ENCODE measurements around the gene KRTAP29-1. TPM values are rescaled to one million over a fixed set of nuclear protein-coding genes. Genes with fewer than 3 reads are reported as not detected.
"Not testable (repeated sequence)": the region's sequence is repeated elsewhere in the genome, so short reads cannot be mapped to it uniquely, and the experiment has no call there.

KRTAP29-1 gene
- total RNA-seq, 1 donor from 2014 or later = not detected

DNA sequence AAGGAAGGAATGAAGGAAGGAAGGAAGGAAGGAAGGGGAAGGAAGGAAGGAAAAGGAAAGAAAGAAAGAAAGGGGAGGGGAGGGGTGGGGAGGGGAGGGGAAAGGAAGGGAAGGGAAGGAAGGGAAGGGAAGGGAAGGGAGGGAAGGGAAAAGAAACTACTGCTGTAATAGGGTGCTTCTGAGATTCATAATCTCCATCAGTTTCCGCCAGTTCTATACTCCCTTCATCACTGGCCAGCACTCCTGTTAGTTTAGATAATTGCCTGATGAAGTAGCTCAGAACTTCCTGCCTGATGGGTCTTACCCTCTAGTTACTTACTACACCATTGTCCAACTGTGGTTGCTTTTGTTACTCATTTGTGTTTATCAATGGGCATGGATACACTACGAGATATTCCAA is 39.4 kb downstream of the KRTAP29-1 start:
- no peaks in the 10 kb centered on the region for H3K9me3 Mint-ChIP-seq (ENCODE audit: unreplicated experiment)
- no peaks in the 10 kb centered on the region for H3K36me3 Mint-ChIP-seq (ENCODE audit: low read depth, unreplicated experiment)
- no peak for TF ChIP-seq CTCF (IDR thresholded peaks at IDR 0.05; ENCODE audit: unreplicated experiment)
- no peaks in the 10 kb centered on the region for H3K4me1 Mint-ChIP-seq (ENCODE audit: unreplicated experiment)
- no peaks in the 10 kb centered on the region for H3K27me3 Mint-ChIP-seq (ENCODE audit: unreplicated experiment)
- DNase-seq (ENCODE audit: low spot score) = no peak
- no peak overlapping the region for H3K27ac Mint-ChIP-seq (ENCODE audit: unreplicated experiment)
- H3K4me3 Mint-ChIP-seq (ENCODE audit: unreplicated experiment) = no peak overlapping the region

GRCh38 chr17:41258406-41258805 is 44.2 kb downstream of the KRTAP29-1 start:
- no peaks in the 10 kb centered on the region for H3K36me3 Mint-ChIP-seq (ENCODE audit: low read depth, unreplicated experiment)
- no peak overlapping the region for H3K27ac Mint-ChIP-seq (ENCODE audit: unreplicated experiment)
- peaks cover 3% of the 10 kb centered on the region for H3K27me3 Mint-ChIP-seq (ENCODE audit: unreplicated experiment)
- H3K9me3 Mint-ChIP-seq (ENCODE audit: unreplicated experiment) = no peaks in the 10 kb centered on the region
- no peak overlapping the region for H3K4me3 Mint-ChIP-seq (ENCODE audit: unreplicated experiment)
- no peak for TF ChIP-seq CTCF (IDR thresholded peaks at IDR 0.05; ENCODE audit: unreplicated experiment)
- no peak for DNase-seq (ENCODE audit: low spot score)
- H3K4me1 Mint-ChIP-seq (ENCODE audit: unreplicated experiment) = no peaks in the 10 kb centered on the region

DNA sequence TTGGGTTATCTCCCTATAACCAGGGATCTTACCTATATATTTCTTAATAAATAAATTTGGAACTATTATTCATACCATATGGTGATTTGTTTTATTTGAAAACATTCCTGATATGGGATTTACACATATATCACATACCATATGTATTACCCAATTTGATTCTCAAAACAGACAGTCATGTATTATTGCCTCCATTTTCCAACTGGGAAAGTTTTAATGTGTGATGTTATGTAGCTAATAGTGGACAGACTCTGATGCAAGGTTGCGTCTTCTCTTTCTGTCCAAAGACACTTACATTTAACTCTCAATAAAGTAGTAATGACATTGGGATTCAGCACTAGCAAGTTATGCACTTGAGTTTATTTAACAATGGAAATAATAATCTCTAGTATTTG is 46.4 kb downstream of the KRTAP29-1 start:
- TF ChIP-seq CTCF (IDR thresholded peaks at IDR 0.05; ENCODE audit: unreplicated experiment) = no peak
- Mint-ChIP-seq H3K4me3 (ENCODE audit: unreplicated experiment) (no peak overlapping the region), H3K9me3 (ENCODE audit: unreplicated experiment) (no peaks in the 10 kb centered on the region), H3K36me3 (ENCODE audit: low read depth, unreplicated experiment) (no peaks in the 10 kb centered on the region), H3K27me3 (ENCODE audit: unreplicated experiment) (peaks cover 3% of the 10 kb centered on the region), H3K4me1 (ENCODE audit: unreplicated experiment) (no peaks in the 10 kb centered on the region), H3K27ac (ENCODE audit: unreplicated experiment) (no peak overlapping the region)
- DNase-seq (ENCODE audit: low spot score) = no peak

GRCh38 chr17:41255381-41256290 is 47.0 kb downstream of the KRTAP29-1 start, which contains the start of gene KRTAP9-9:
TSS of gene KRTAP9-9 (plus strand) at chr17:41255384.
- H3K27ac Mint-ChIP-seq (ENCODE audit: unreplicated experiment); H3K36me3 Mint-ChIP-seq (ENCODE audit: low read depth, unreplicated experiment); H3K27me3 Mint-ChIP-seq (ENCODE audit: unreplicated experiment); H3K4me1 Mint-ChIP-seq (ENCODE audit: unreplicated experiment); H3K4me3 Mint-ChIP-seq (ENCODE audit: unreplicated experiment); H3K9me3 Mint-ChIP-seq (ENCODE audit: unreplicated experiment); DNase-seq (ENCODE audit: low spot score): not testable (repeated sequence)

DNA sequence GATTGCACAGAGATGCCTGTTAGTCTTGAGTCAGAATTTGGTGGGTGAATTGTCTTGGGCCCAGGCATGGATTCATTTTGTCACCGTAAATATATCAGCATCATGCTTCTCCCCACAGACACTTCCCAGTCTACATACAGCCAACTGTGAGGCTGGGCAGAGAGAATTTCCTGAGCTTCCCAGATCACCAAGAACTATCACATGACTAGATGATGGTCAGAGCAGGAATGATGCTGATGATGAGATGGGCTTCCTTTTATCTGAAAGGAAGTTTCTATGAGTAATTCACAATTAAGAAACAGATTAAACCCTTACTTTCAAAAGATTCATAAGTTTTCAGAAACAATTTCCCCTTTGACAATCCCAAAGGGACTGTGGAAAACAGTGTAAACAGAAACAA is 47.8 kb downstream of the KRTAP29-1 start:
- DNase-seq (ENCODE audit: low spot score) = no peak
- Mint-ChIP-seq H3K27me3 (ENCODE audit: unreplicated experiment) (peaks cover 3% of the 10 kb centered on the region), H3K9me3 (ENCODE audit: unreplicated experiment) (no peaks in the 10 kb centered on the region), H3K36me3 (ENCODE audit: low read depth, unreplicated experiment) (no peaks in the 10 kb centered on the region), H3K4me3 (ENCODE audit: unreplicated experiment) (no peak overlapping the region), H3K27ac (ENCODE audit: unreplicated experiment) (no peak overlapping the region), H3K4me1 (ENCODE audit: unreplicated experiment) (no peaks in the 10 kb centered on the region)
- TF ChIP-seq CTCF (IDR thresholded peaks at IDR 0.05; ENCODE audit: unreplicated experiment) = no peak

Other genes with a start within 250 kb of the KRTAP29-1 start
- gene KRTAP2-2, start 247.6 kb downstream of the KRTAP29-1 start, total RNA-seq (ENCODE audit: unreplicated experiment) = not detected
- not detected for gene KRTAP2-3, start 242.7 kb downstream of the KRTAP29-1 start, total RNA-seq (ENCODE audit: unreplicated experiment)
- gene KRTAP2-4, start 237.0 kb downstream of the KRTAP29-1 start, total RNA-seq (ENCODE audit: unreplicated experiment) = not detected
- gene KRTAP4-7, start 218.7 kb downstream of the KRTAP29-1 start, total RNA-seq (ENCODE audit: unreplicated experiment) = not detected
- gene KRTAP4-8, start 204.7 kb downstream of the KRTAP29-1 start, total RNA-seq (ENCODE audit: unreplicated experiment) = not detected
- gene KRTAP4-16, start 200.6 kb downstream of the KRTAP29-1 start, total RNA-seq (ENCODE audit: unreplicated experiment) = not detected
- not detected for gene KRTAP4-9, start 197.5 kb downstream of the KRTAP29-1 start, total RNA-seq (ENCODE audit: unreplicated experiment)
- gene KRTAP4-11, start 184.5 kb downstream of the KRTAP29-1 start, total RNA-seq (ENCODE audit: unreplicated experiment) = not detected
- not detected for gene KRTAP4-12, start 178.7 kb downstream of the KRTAP29-1 start, total RNA-seq (ENCODE audit: unreplicated experiment)
- gene KRTAP4-6, start 162.3 kb downstream of the KRTAP29-1 start, total RNA-seq (ENCODE audit: unreplicated experiment) = not detected
- gene KRTAP4-5, start 153.0 kb downstream of the KRTAP29-1 start, total RNA-seq (ENCODE audit: unreplicated experiment) = not detected
- gene KRTAP4-4, start 142.1 kb downstream of the KRTAP29-1 start, total RNA-seq (ENCODE audit: unreplicated experiment) = not detected
- gene KRTAP4-3, start 134.6 kb downstream of the KRTAP29-1 start, total RNA-seq (ENCODE audit: unreplicated experiment) = not detected
- gene KRTAP4-2, start 124.6 kb downstream of the KRTAP29-1 start, total RNA-seq (ENCODE audit: unreplicated experiment) = not detected
- not detected for gene KRTAP4-1, start 117.9 kb downstream of the KRTAP29-1 start, total RNA-seq (ENCODE audit: unreplicated experiment)
- gene KRTAP9-1, start 113.0 kb downstream of the KRTAP29-1 start, total RNA-seq (ENCODE audit: unreplicated experiment) = not detected
- not detected for gene KRTAP9-2, start 76.2 kb downstream of the KRTAP29-1 start, total RNA-seq (ENCODE audit: unreplicated experiment)
- gene KRTAP9-3, start 70.4 kb downstream of the KRTAP29-1 start, total RNA-seq (ENCODE audit: unreplicated experiment) = not detected
- gene KRTAP9-8, start 64.9 kb downstream of the KRTAP29-1 start, total RNA-seq (ENCODE audit: unreplicated experiment) = not detected
- not detected for gene KRTAP9-4, start 53.2 kb downstream of the KRTAP29-1 start, total RNA-seq (ENCODE audit: unreplicated experiment)
- not detected for gene KRTAP9-9, start 47.5 kb downstream of the KRTAP29-1 start, total RNA-seq (ENCODE audit: unreplicated experiment)
- gene KRTAP9-6, start 37.5 kb downstream of the KRTAP29-1 start, total RNA-seq (ENCODE audit: unreplicated experiment) = not detected
- not detected for gene KRTAP9-7, start 27.2 kb downstream of the KRTAP29-1 start, total RNA-seq (ENCODE audit: unreplicated experiment)
- gene KRTAP16-1, start 6.5 kb upstream of the KRTAP29-1 start, total RNA-seq (ENCODE audit: unreplicated experiment) = not detected
- not detected for gene KRTAP17-1, start 12.9 kb upstream of the KRTAP29-1 start, total RNA-seq (ENCODE audit: unreplicated experiment)
- not detected for gene KRT33A, start 48.0 kb upstream of the KRTAP29-1 start, total RNA-seq (ENCODE audit: unreplicated experiment)
- gene KRT33B, start 67.0 kb upstream of the KRTAP29-1 start, total RNA-seq (ENCODE audit: unreplicated experiment) = not detected
- not detected for gene KRT34, start 79.5 kb upstream of the KRTAP29-1 start, total RNA-seq (ENCODE audit: unreplicated experiment)
- not detected for gene KRT31, start 94.8 kb upstream of the KRTAP29-1 start, total RNA-seq (ENCODE audit: unreplicated experiment)
- gene KRT37, start 121.7 kb upstream of the KRTAP29-1 start, total RNA-seq (ENCODE audit: unreplicated experiment) = not detected
- not detected for gene KRT38, start 138.1 kb upstream of the KRTAP29-1 start, total RNA-seq (ENCODE audit: unreplicated experiment)
- not detected for gene KRT32, start 164.5 kb upstream of the KRTAP29-1 start, total RNA-seq (ENCODE audit: unreplicated experiment)
- not detected for gene KRT35, start 178.3 kb upstream of the KRTAP29-1 start, total RNA-seq (ENCODE audit: unreplicated experiment)
- not detected for gene KRT36, start 187.1 kb upstream of the KRTAP29-1 start, total RNA-seq (ENCODE audit: unreplicated experiment)
- gene KRT13, start 202.8 kb upstream of the KRTAP29-1 start, total RNA-seq (ENCODE audit: unreplicated experiment) = not detected
- not detected for gene KRT15, start 216.0 kb upstream of the KRTAP29-1 start, total RNA-seq (ENCODE audit: unreplicated experiment)
- gene KRT19, start 225.5 kb upstream of the KRTAP29-1 start, total RNA-seq (ENCODE audit: unreplicated experiment) = 4.5 TPM